Mononuclear cell (primary cell): Measurements from ENCODE around the gene FAM181B. TPM values are rescaled to one million over a fixed set of nuclear protein-coding genes. Genes with fewer than 3 reads are reported as not detected.

ENCODE experiments used
- H3K27me3 ChIP-seq: 2 replicates; pipeline ENCODE4 v1.6.0; 2011; ENCODE audit warnings: low read length, control low read depth; ENCODE audit not compliant: insufficient read depth
- H3K4me1 ChIP-seq: 2 replicates; pipeline ENCODE4 v1.5.1; 2011; ENCODE audit warnings: mild to moderate bottlenecking, low read length, control low read depth; ENCODE audit not compliant: insufficient read depth
- H3K4me3 ChIP-seq: 2 replicates; pipeline ENCODE4 v1.5.1; 2011; ENCODE audit warnings: mild to moderate bottlenecking, low read length, moderate library complexity
- H3K9me3 ChIP-seq: 2 replicates; pipeline ENCODE4 v1.5.1; 2011; ENCODE audit warnings: low read depth, mild to moderate bottlenecking, control low read depth, low read length
- total RNA-seq: library from RNA; depleted of rRNA; stranded (reverse); fragments of >200 nt; gene quantifications from one replicate; pipeline ENCODE4 v1.2.3, GENCODE V29; 2012

Gene FAM181B
- total RNA-seq, result under 0.01 TPM

DNA sequence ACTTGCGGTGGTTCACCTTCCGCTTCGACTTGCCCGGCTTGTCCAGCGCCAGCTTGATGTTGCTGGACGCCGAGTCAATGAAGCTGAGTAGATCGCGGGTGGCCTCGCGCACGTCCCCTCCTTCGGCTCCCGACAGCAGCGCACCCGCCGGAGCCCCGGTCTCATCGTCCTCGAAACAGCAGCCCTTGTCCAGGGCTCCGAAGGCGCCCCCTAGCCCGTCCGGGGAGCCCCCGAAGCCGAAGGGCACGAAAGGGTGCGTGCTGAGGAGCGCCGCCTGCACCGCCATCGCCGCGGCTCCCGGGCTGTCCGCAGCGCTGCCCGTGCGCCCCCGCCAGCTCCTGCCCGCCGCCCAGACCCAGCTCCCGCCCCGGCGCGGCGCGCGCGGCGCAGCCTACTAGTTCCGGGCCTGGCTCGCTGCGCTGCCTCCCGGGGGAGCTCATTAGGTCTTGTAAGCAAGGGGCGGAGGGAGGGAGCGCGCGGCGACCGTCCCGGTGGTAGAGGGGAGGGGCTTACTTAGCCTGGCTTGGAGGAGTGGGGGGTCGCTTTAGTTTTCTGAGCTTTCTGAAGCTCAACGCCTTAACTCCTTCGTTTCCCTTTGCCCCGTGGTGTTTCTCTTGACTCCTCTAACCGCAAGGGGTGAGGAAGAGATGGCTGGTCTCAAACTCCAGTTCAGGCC lies at the start of gene FAM181B:
TSS of gene FAM181B (minus strand) at position 421 of the 676 bp plus-strand sequence. CDS start at position 286, 135 bp downstream.
- H3K27me3 ChIP-seq, result peaks cover 82% of the 10 kb centered on the region
- no peaks in the 10 kb centered on the region for H3K9me3 ChIP-seq
- no peaks in the 10 kb centered on the region for H3K4me1 ChIP-seq
- H3K4me3 ChIP-seq, result peak within 1 kb of the TSS; percentile 8

- H3K4me1 ChIP-seq, result no peaks in the 10 kb centered on the region
- no peak overlapping the region for H3K4me3 ChIP-seq
- H3K9me3 ChIP-seq, result peaks cover 5% of the 10 kb centered on the region
- H3K27me3 ChIP-seq, result peaks cover 3% of the 10 kb centered on the region
These were observed 49.2 kb upstream of the FAM181B start for GRCh38 chr11:82782825-82783374.

- Histone ChIP-seq H3K27me3 (no peaks in the 10 kb centered on the region), H3K4me3 (no peak overlapping the region), H3K4me1 (no peaks in the 10 kb centered on the region), H3K9me3 (peaks cover 11% of the 10 kb centered on the region)
These were observed 45.1 kb upstream of the FAM181B start for GRCh38 chr11:82778776-82779175.

DNA sequence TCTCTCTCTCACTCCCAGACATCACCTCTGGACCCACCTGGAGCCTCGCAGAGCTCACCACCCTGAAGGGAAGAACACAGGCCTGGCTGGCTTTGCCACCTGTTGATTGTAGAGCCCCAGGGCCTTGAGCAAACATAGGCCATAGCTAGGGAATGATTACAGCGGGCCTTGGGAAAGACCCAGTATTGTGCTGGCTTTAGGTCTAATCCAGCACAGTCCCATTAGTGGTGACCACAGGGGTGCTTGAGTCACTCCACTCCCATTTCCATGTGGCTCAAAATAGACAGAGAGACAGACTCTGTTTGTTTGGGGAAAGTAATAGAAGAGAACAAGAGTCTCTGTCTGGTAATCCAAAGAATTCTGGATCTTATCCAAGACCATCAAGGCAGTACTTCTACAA lies 42.7 kb upstream of the FAM181B start:
- Histone ChIP-seq H3K4me3 (no peak overlapping the region), H3K4me1 (no peaks in the 10 kb centered on the region), H3K9me3 (peaks cover 5% of the 10 kb centered on the region), H3K27me3 (no peaks in the 10 kb centered on the region)

DNA sequence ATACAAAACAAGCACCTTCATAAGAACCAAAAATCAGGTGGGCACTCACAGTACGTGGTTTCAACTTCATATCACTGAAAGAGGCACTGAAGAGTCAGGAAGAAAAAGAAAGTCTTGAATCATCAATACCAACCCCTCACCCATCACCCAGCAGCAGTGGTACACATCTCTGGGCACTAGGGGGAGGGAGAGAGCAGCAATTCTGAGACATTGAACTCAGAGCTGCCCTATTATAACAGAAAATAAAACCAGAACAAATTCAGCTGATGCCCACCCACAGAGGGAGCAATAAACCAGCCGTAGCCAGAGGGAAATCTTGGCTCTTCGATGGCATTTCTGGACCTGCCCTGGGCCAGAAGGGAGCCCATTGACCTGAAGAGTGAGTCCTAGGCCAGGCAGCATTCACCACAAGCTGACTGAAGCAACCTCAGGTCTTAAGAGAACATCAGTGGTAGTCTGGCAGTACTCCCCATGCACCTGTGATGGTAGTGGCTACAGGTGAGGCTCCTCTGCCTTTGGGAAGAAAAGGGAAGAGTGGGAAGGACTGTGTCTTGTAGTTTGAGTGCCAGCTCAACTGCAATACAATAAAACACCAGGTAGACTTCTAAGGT lies 42.2 kb upstream of the FAM181B start:
- Histone ChIP-seq H3K27me3 (no peaks in the 10 kb centered on the region), H3K4me3 (no peak overlapping the region), H3K4me1 (no peaks in the 10 kb centered on the region), H3K9me3 (peaks cover 5% of the 10 kb centered on the region)

GRCh38 chr11:82775218-82775617 lies 41.6 kb upstream of the FAM181B start:
- no peaks in the 10 kb centered on the region for H3K4me1 ChIP-seq

GRCh38 chr11:82771781-82772180 lies 38.1 kb upstream of the FAM181B start:
- Histone ChIP-seq H3K4me3 (no peak overlapping the region), H3K9me3 (peaks cover 2% of the 10 kb centered on the region), H3K4me1 (no peaks in the 10 kb centered on the region), H3K27me3 (no peaks in the 10 kb centered on the region)

More at GRCh38 chr11:82775218-82775617, 41.6 kb upstream of the FAM181B start:
- H3K4me3 ChIP-seq, result no peak overlapping the region
- H3K27me3 ChIP-seq, result no peaks in the 10 kb centered on the region
- peaks cover 5% of the 10 kb centered on the region for H3K9me3 ChIP-seq

DNA sequence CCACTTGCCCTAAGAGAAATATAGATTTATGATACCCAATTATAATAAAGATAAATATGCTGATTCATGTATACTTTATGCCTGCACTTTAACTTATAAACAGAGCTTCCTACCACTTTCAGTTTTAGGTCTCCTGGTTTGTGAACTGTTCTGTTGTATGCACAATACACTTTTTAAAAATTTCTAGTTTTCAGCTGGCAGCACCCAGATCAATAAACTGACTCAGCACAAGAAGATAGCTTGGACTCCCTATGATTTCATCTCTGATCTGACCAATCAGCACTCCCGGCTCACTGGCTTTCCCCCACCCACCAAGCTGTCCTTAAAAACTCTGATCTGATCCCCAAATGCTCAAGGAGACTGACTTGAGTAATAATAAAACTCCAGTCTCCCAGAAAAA lies 33.5 kb upstream of the FAM181B start:
- H3K4me3 ChIP-seq, result no peak overlapping the region
- H3K27me3 ChIP-seq, result no peaks in the 10 kb centered on the region
- H3K4me1 ChIP-seq, result no peaks in the 10 kb centered on the region
- no peaks in the 10 kb centered on the region for H3K9me3 ChIP-seq

DNA sequence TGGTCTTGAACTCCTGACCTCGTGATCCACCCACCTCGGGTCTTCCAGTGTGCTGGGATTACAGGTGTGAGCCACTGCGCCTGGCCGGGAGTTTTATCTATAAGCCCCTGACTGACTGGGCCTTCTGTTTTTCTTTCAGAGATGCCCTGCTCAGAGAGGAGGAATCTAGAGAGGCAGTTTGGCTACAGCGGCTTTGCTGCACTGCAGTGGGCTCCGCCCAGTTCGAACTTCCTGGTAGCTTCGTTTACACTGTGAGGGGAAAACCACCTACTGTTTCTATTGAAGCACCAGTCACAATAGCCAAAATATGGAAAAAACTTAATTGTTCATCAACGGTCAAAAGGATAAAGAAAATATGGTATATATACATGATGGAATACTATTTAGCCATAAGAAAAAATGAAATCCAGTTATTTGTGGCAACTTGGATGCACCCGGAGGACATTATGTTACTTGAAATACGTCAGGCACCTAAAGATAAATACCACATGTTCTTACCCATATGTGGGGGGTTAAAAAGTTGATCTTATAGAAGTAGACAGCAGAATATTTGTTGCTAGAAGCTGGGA lies 31.9 kb upstream of the FAM181B start:
- Histone ChIP-seq H3K4me1 (no peaks in the 10 kb centered on the region), H3K9me3 (no peaks in the 10 kb centered on the region), H3K4me3 (no peak overlapping the region), H3K27me3 (no peaks in the 10 kb centered on the region)

DNA sequence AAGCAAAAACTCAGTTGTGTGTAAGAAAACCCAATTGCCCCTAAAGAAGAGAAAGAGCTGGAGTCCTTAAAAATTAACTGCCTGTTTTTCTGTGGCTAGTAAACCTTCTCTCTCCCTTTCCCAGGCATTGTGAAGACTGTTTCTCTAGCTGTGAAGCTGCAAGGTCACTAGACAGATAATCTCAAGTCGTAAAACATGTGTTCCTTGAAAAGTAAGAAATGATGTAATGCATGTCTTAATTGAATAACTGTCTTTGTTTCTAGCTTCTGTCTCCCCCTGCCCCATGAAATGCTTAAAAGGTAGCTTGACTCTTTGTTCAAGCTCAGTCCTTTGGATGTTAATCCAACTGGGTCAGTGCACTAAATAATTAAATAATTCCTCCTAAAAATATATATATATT lies 29.5 kb upstream of the FAM181B start:
- no peaks in the 10 kb centered on the region for H3K9me3 ChIP-seq
- H3K27me3 ChIP-seq, result no peaks in the 10 kb centered on the region
- no peaks in the 10 kb centered on the region for H3K4me1 ChIP-seq
- no peak overlapping the region for H3K4me3 ChIP-seq

GRCh38 chr11:82759649-82760048 lies 26.0 kb upstream of the FAM181B start:
- Histone ChIP-seq H3K4me3 (no peak overlapping the region), H3K9me3 (no peaks in the 10 kb centered on the region), H3K27me3 (no peaks in the 10 kb centered on the region), H3K4me1 (no peaks in the 10 kb centered on the region)

- Histone ChIP-seq H3K4me1 (no peaks in the 10 kb centered on the region), H3K27me3 (no peaks in the 10 kb centered on the region), H3K4me3 (no peak overlapping the region), H3K9me3 (no peaks in the 10 kb centered on the region)
These were observed 24.1 kb upstream of the FAM181B start for GRCh38 chr11:82757660-82758357.

GRCh38 chr11:82756765-82757639 lies 23.3 kb upstream of the FAM181B start:
- H3K4me1 ChIP-seq, result no peaks in the 10 kb centered on the region
- no peaks in the 10 kb centered on the region for H3K9me3 ChIP-seq
- no peaks in the 10 kb centered on the region for H3K27me3 ChIP-seq
- no peak overlapping the region for H3K4me3 ChIP-seq

DNA sequence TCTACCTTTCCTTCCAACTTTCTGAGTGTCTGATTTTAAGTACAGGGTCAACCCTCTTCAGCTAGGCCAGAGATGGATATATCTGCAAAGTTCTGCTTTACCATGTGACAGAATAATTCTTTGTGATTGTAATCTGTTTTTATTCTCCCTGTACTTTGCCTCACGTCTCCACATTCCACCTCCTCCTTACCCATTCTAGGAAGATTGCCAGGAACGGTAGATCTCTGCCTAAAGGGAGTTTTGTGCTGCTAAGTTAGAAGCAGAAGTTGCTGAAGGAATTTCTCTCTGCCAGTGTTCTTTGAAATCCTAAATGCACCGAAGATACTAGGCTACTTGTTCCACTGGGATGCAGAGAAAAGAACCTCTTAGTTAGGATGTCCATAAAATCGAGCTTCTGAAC lies 20.7 kb upstream of the FAM181B start:
- Histone ChIP-seq H3K4me3 (no peak overlapping the region), H3K27me3 (no peaks in the 10 kb centered on the region), H3K4me1 (peaks cover 9% of the 10 kb centered on the region), H3K9me3 (no peaks in the 10 kb centered on the region)
